GM23338 (cell line): ENCODE measurements around the gene PDE1A.

Source experiments
- CTCF ChIP-seq, 2 experiments: fragments of 200-600 bp in 1 of 2; sonication (generic) in 1 of 2; conservative IDR thresholded peaks; 2 replicates each; pipeline versions ENCODE4 v1.5.1 to v1.6.1; 2016 to 2017; ENCODE audit warnings: antibody characterized with exemption in 2 of 2, low read depth in 2 of 2, mild to moderate bottlenecking in 2 of 2, moderate library complexity in 1 of 2
- EZH2 ChIP-seq: fragments of 200-600 bp; sonication (generic); IDR thresholded peaks from one replicate; pipeline ENCODE4 v1.8.0; 2017; ENCODE audit warnings: antibody characterized with exemption, mild to moderate bottlenecking, low read depth; ENCODE audit not compliant: unreplicated experiment
- EZH2phosphoT487 ChIP-seq: fragments of 200-600 bp; sonication (generic); IDR thresholded peaks from one replicate; pipeline ENCODE4 v1.8.1; 2018; ENCODE audit warnings: antibody characterized with exemption; ENCODE audit not compliant: unreplicated experiment
- NANOG ChIP-seq: IDR thresholded peaks from 2 replicates; pipeline ENCODE4 v1.6.1; 2016; ENCODE audit warnings: antibody characterized with exemption, borderline replicate concordance
- POLR2AphosphoS5 ChIP-seq: IDR thresholded peaks from 2 replicates; pipeline ENCODE4 v1.6.1; 2016; ENCODE audit warnings: antibody characterized with exemption, low read depth

- TF ChIP-seq CTCF (conservative IDR thresholded peaks at IDR 0.05; ENCODE audit: low read depth in 2 of 2) (no peak), EZH2phosphoT487 (no peak), EZH2 (no peak), NANOG (no peak), POLR2AphosphoS5 (no peak)
Observed at GRCh38 chr2:182321096-182321495, 105.7 kb downstream of the PDE1A start.
